Head of caudate nucleus (tissue), 42 donors: ENCODE results near the gene MLX.

Source experiments
- DNase-seq, 42 donors: peaks; one replicate each; pipeline versions ENCODE4 v3.0.0 to v3.0.0-alpha.2; 2020 to 2021; ENCODE audit warnings: mixed read lengths in 7 of 42
- intact Hi-C: fragments of 100-400 bp; cut with DNase I; formaldehyde crosslinking; loops from one replicate; pipeline ENCODE4 v1.15.0; 2022

The MLX gene

GRCh38 chr17:42568341-42569111, 1.6 kb downstream of the MLX start:
- intact Hi-C loops: no loop called here
- no peak for DNase-seq

GRCh38 chr17:42571435-42572225, 4.7 kb downstream of the MLX start:
- no peak for DNase-seq
- intact Hi-C loops: no loop called here

- no peak for DNase-seq
- intact Hi-C loops: no loop called here
These were observed 6.2 kb downstream of the MLX start for GRCh38 chr17:42573095-42573494.

DNA sequence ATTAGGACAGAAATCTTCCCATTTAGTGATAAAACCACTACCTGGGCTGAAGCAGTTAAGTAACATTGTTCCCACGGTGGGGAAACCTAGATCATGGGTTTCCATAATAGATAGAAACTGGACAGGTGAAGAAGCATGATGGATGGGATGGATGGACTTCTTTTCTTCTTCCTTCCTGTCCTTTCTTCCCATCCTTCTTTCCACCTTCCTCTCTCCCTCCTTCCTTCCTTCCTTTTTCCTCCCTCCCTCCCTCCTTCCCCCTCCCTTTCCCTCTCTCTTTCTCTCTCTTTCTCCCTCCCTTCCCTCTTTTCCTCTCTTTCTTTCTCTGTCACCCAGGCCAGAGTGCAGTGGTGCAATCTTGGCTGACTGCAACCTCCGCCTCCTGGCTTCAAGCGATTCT, 7.6 kb downstream of the MLX start:
- no peak for DNase-seq
- intact Hi-C loops: no loop called here

- no peak for DNase-seq
- intact Hi-C loops: loop anchor here (5.0 kb wide), 1 partner anchor 100 kb away; the partner anchor contains the start of gene PLEKHH3
These were observed 10.2 kb downstream of the MLX start for GRCh38 chr17:42577140-42577531.

DNA sequence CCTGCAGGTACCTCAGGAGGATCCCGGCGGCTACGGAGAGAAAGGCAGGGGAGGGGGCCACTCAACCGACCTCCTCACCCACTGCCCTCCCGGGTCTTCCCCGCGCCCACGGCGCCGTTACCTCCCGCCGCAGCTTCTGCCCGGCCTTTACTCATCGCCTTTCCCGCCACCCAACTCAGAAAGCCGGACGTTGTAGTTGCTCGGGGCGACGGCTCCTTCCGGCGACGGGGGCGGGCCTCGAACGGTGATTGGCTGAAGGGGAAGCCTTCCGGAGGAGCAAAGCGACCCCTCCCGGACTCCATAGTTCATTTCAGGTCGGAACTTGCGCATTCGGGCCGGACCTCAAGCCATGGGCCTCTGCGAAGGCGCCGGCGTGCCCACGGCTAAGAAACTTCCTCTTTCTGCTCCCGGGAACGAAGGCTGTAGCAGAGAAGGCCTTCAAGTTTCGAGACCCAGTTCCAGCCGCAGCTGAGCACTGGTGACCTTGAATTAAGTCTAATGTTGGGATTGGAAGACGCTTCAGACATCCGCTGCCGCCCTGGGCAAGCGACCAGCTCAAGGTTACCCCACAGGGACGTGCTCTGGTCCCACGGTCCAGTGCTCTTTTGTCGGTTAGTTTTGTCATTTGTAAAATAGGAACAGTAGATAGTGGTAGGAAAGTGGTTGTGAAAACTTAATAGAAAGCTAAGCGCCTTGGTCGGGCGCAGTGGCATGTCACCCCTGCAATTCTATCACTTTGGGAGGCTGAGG, 10.8 kb downstream of the MLX start, which contains the start of gene PSMC3IP:
PSMC3IP (minus strand) TSS at position 198 of the 750 bp plus-strand sequence; CDS start at position 155, 43 bp downstream.
- intact Hi-C loops: loop anchor here (5.0 kb wide), 1 partner anchor 100 kb away; the partner anchor contains the start of gene PLEKHH3
- peak; percentile 91 to 99 (median 96) for DNase-seq

DNA sequence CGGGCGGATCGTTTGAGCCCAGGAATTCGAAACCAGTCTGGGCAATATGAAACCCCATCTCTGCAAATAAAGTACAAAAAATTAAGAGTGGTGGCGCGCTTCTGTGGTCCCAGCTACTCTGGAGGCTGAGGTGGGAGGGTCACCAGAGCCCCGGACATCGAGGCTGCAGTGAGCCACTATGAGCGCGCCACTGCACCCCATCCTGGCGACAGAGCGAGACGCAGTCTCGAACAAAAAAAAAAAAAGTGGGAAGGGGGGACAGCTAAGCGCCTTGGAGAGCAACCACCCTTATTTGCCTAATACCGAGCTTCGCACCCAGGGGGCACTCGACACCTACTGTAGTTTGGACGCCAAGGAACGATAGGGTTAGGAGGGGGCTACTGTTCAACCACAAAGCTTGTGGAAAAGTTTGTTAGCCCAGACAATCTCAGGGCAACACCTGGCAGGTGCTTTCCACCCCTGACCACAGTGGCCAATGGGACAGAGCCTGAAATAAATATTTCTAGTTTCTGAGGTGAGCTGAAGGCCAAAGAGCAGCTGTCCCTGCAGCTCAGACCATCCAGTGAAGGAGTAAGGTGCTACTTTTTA, 11.5 kb downstream of the MLX start:
- intact Hi-C loops: loop anchor here (5.0 kb wide), 1 partner anchor 99 kb away; the partner anchor contains the start of gene PLEKHH3
- peak; percentile 45 to 89 (median 76) for DNase-seq

DNA sequence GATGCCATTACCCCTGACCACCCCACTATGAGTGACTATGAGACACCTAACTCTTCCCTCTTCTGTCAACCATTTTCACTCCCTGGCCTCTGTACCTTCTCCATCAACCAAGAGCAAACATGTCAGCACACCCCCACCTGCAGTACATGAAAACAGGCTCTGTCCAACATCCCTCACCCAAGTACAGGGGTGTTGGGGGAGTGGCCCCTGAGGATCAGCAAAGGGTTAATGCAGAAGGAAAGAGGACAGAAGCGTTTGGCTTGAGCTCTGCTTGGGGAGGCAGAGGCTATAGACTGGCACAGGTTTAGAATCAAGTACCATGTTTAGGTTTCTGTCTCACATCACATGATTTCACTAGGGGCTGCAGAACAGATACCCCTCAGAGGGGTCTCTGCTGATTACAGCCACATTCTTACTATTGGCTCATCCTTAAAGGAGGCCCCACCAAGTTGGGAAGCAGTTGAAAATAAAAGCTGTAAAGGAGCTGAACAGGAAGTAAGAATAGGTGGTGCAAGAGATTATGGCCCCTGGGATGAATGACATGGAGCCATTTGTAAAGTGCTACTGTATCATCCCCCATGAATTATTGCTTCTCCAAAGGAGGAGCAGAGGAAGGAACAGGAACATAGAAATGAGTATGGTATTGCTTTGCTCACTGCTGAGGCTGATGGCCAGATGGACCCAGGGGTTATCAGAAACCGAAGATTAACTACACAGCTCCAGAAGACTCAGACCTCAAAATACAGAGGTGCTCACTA, 13.1 kb downstream of the MLX start:
- peak in 1 of 42 donors; percentile 2 for DNase-seq
- intact Hi-C loops: loop anchor here (5.0 kb wide), 1 partner anchor 97 kb away; the partner anchor contains the start of gene PLEKHH3

DNA sequence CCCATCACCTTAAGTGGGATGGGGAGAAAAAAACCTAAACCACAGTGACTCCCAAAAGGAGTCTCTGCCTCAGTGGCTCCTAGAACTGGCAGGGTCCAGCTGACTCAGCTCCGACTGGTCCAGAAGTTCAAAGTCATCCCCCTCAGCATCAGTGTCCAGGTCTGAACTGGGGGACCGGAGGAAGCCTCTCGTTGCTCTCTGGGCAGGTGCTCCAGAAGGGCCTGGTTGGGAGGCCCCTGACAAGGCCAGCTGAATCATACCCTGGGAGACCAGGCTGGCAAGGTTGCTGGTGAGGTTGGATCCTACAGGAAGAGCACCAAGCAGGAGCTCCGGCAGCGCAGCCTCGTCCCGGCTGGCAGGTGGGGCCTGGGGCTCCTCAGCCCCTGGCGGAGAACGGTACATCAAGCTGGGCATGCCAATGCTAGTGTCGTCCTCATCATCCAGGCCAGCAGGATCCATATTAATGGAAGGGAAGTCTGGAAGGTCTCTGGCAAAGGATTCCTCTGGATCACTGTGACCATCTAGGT, 14.9 kb downstream of the MLX start:
- peak in 1 of 42 donors; percentile 6 for DNase-seq
- intact Hi-C loops: no loop called here

- DNase-seq: peak in 1 of 42 donors; percentile 8
- intact Hi-C loops: no loop called here
These were observed 18.0 kb downstream of the MLX start for GRCh38 chr17:42584880-42585279.

DNA sequence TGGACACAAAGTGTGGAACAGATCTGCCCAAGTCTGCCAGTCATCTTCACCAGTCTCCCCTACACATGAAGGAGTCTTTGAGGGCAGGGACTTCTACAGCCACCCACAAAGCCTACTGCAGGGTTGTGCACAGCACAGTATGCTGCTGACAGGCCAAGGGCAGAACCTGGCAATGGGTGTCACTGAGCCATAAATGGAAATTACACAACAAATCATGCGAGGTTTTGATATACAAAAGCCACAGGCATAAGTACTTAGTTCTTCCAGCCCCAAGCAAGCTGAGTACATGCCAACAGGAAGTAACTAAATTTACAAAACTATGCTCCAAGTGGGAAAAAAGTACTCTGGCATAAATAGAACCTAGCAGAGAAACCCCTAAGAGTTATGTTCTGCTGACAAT, 18.5 kb downstream of the MLX start:
- intact Hi-C loops: no loop called here
- peak in 1 of 42 donors; percentile 1 for DNase-seq

DNA sequence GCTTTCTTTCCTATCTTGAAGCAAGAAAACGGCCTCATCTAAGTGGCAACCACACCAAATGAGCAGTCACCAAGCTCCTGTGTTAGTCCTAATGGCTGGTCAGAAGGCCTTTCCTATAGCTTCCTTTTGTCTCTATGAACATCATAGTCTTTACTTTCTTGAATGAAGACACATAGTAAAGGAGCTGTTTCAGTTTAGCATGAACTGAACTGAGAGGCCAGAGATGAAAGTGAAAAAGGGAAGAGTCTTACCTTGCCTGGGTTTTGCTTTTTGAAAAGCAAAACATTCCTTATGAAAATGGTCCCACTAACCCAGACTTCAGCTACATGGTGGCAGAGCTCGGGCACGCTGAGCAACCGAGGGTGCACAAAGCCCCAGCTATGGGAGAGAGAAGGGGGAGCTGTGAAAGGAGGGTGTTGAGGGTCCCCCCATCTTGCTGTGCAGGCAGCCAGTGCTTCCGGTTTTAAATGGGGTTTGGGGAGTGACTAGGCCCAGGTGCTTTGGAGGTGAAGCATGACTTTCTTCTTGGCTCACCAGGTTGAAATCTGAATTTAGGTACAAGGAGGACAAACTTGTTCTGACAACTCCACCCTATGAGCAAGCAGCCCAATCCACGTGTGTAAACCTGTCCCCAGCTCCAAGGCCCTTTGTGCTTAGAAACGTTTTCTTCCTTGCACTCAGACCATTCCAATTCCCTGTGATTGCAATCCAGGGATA, 19.8 kb downstream of the MLX start:
- no peak for DNase-seq
- intact Hi-C loops: no loop called here

GRCh38 chr17:42590886-42591285, 24.0 kb downstream of the MLX start:
- intact Hi-C loops: no loop called here
- DNase-seq: no peak

GRCh38 chr17:42591411-42591810, 24.5 kb downstream of the MLX start:
- DNase-seq: no peak
- intact Hi-C loops: no loop called here

DNA sequence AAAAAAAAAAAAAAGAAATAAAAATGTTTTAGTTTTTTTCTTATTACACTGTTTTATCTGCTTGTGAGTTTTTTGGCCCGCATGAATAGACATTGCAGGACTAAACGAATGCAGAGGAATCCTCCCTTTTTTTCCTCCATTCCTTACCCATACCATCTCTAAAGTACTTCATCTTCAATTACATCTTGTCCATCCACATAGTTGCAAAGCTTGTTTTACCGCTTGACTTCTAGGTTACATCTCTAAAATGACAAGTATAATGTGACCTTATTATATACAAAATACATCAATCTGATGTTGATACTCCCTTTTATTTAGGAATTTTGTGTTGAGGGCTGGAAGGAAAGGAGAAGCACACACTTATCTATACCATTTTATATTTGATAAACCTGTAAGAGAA, 29.5 kb downstream of the MLX start:
- no peak for DNase-seq
- intact Hi-C loops: no loop called here

- peak in 21 of 42 donors; percentile 3 to 67 (median 29) for DNase-seq
- intact Hi-C loops: no loop called here
These were observed 32.0 kb downstream of the MLX start for GRCh38 chr17:42598905-42599304.

GRCh38 chr17:42603318-42603717, 36.4 kb downstream of the MLX start:
- intact Hi-C loops: no loop called here

More at GRCh38 chr17:42603318-42603717, 36.4 kb downstream of the MLX start:
- no peak for DNase-seq
